H1 (cell line): Measurements from ENCODE around the gene MDFIC2. TPM values are rescaled to one million over a fixed set of nuclear protein-coding genes. Genes with fewer than 3 reads are reported as not detected.

Experiments used
- CTCF ChIA-PET: fragments of 300-600 bp; sonication (Branson Sonifier 250); formaldehyde crosslinking; loops from one replicate; lab custom pipeline; 2021; ENCODE audit not compliant: partially characterized antibody; lab: Charles Lee
- POLR2A ChIA-PET: fragments of 300-600 bp; sonication (Branson Sonifier 250); formaldehyde crosslinking; loops from one replicate; lab custom pipeline; 2021; ENCODE audit warnings: inconsistent platforms; ENCODE audit not compliant: partially characterized antibody; lab: Charles Lee
- DNase-seq, 2 experiments: peaks; one replicate each; pipeline versions ENCODE4 v3.0.0 to v3.0.0-alpha.2; 2010 to 2022; ENCODE audit warnings: low spot score in 2 of 2, low read depth in 1 of 2, mixed read lengths in 1 of 2
- FAIRE-seq: peaks from 2 replicates; lab custom pipeline; 2011; peaks lifted over from hg19 to GRCh38; lab: Jason Lieb, UNC
- H2AFZ ChIP-seq: 2 replicates; pipeline ENCODE4 v1.8.1; 2012; ENCODE audit warnings: low read length, inconsistent platforms
- H2AK5ac ChIP-seq: 2 replicates; pipeline ENCODE4 v1.6.1; 2013; ENCODE audit warnings: low read depth, low read length
- H2BK120ac ChIP-seq: replicated peaks from 2 replicates; pipeline ENCODE3; 2013; ENCODE audit warnings: low read depth, low read length, inconsistent platforms
- H2BK12ac ChIP-seq: 2 replicates; pipeline ENCODE4 v1.6.1; 2013; ENCODE audit warnings: low read depth, low read length
- H2BK15ac ChIP-seq: 2 replicates; pipeline ENCODE4 v1.6.1; 2013; ENCODE audit warnings: low read length
- H2BK20ac ChIP-seq: 2 replicates; pipeline ENCODE4 v1.6.1; 2013; ENCODE audit warnings: low read length
- H2BK5ac ChIP-seq: 2 replicates; pipeline ENCODE4 v1.6.1; 2013; ENCODE audit warnings: low read depth, low read length
- H3K14ac ChIP-seq: 2 replicates; pipeline ENCODE4 v1.6.1; 2013; ENCODE audit warnings: inconsistent platforms; ENCODE audit not compliant: insufficient read length
- H3K18ac ChIP-seq: 2 replicates; pipeline ENCODE4 v1.6.1; 2013; ENCODE audit warnings: low read length; ENCODE audit errors: extremely low read depth
- H3K23ac ChIP-seq: 2 replicates; pipeline ENCODE4 v1.6.1; 2013; ENCODE audit warnings: inconsistent platforms; ENCODE audit not compliant: insufficient read length
- H3K23me2 ChIP-seq: 2 replicates; pipeline ENCODE4 v1.6.1; 2013; ENCODE audit warnings: low read depth, low read length
- H3K27ac ChIP-seq: 2 replicates; pipeline ENCODE4 v1.6.1; 2011; ENCODE audit warnings: low read depth, low read length, inconsistent platforms
- H3K27me3 ChIP-seq, 4 experiments: replicated peaks in 1 of 4; 1 replicate in 1 of 4; 2 replicates in 3 of 4; pipeline versions ENCODE4 v1.6.1 to v1.8.1; 2011 to 2013; ENCODE audit warnings: low read length in 3 of 4, mild to moderate bottlenecking in 3 of 4, inconsistent platforms in 2 of 4, mixed read lengths in 2 of 4, moderate library complexity in 1 of 4; ENCODE audit not compliant: control insufficient read depth in 3 of 4, insufficient read depth in 3 of 4; ENCODE audit errors: extremely low read depth in 1 of 4
- H3K36me3 ChIP-seq, 4 experiments: 2 replicates each; pipeline versions ENCODE4 v1.6.1 to v1.8.1; 2011 to 2013; ENCODE audit warnings: mild to moderate bottlenecking in 4 of 4, low read length in 3 of 4, moderate library complexity in 2 of 4, control low read depth in 1 of 4, inconsistent platforms in 1 of 4; ENCODE audit not compliant: insufficient read depth in 4 of 4, control insufficient read depth in 2 of 4
- H3K4ac ChIP-seq: replicated peaks from 2 replicates; pipeline ENCODE3; 2013; ENCODE audit warnings: low read length, low read depth, mixed read lengths, inconsistent platforms; ENCODE audit not compliant: insufficient read length
- H3K4me1 ChIP-seq, 4 experiments: replicated peaks in 1 of 4; 1 replicate in 1 of 4; 2 replicates in 3 of 4; pipeline versions ENCODE4 v1.6.1 to v1.8.1; 2011 to 2013; ENCODE audit warnings: low read length in 3 of 4, inconsistent platforms in 2 of 4, mixed read lengths in 1 of 4; ENCODE audit not compliant: insufficient read depth in 4 of 4, control insufficient read depth in 3 of 4
- H3K4me2 ChIP-seq, 2 experiments: 2 replicates each; pipeline versions ENCODE4 v1.6.1 to v1.8.1; 2011 to 2013; ENCODE audit warnings: low read depth in 2 of 2, low read length in 2 of 2, control low read depth in 1 of 2, inconsistent platforms in 1 of 2, mild to moderate bottlenecking in 1 of 2; ENCODE audit not compliant: insufficient read depth in 1 of 2
- H3K4me3 ChIP-seq, 4 experiments: fragments of 200-600, 300-600 bp in 1 of 4; sonication (generic), shearing (Covaris generic), sonication (Bioruptor Twin) in 1 of 4; 2 replicates each; pipeline versions ENCODE4 v1.5.1 to v1.8.1; 2011 to 2016; ENCODE audit warnings: low read length in 4 of 4, low read depth in 3 of 4, control low read depth in 2 of 4, inconsistent platforms in 2 of 4, mild to moderate bottlenecking in 2 of 4, mixed read lengths in 1 of 4, moderate library complexity in 1 of 4; ENCODE audit not compliant: insufficient read depth in 2 of 4; ENCODE audit errors: extremely low read depth in 1 of 4
- H3K56ac ChIP-seq: replicated peaks from 2 replicates; pipeline ENCODE3; 2013; ENCODE audit warnings: low read depth, mild to moderate bottlenecking, mixed read lengths, low read length, inconsistent platforms; ENCODE audit not compliant: insufficient read length
- H3K79me1 ChIP-seq: 2 replicates; pipeline ENCODE4 v1.6.1; 2013; ENCODE audit warnings: low read depth, low read length, control low read depth
- H3K79me2 ChIP-seq, 2 experiments: 2 replicates each; pipeline versions ENCODE4 v1.6.1 to v1.8.1; 2012 to 2013; ENCODE audit warnings: low read length in 2 of 2, mild to moderate bottlenecking in 2 of 2, inconsistent platforms in 1 of 2; ENCODE audit not compliant: insufficient read depth in 2 of 2, control insufficient read depth in 1 of 2
- H3K9ac ChIP-seq, 4 experiments: replicated peaks in 1 of 4; 1 replicate in 1 of 4; 2 replicates in 3 of 4; pipeline versions ENCODE4 v1.6.1 to v1.8.1; 2011 to 2013; ENCODE audit warnings: low read depth in 3 of 4, low read length in 3 of 4, control low read depth in 2 of 4, mild to moderate bottlenecking in 2 of 4, moderate library complexity in 2 of 4, inconsistent platforms in 1 of 4; ENCODE audit errors: extremely low read depth in 1 of 4
- H3K9me3 ChIP-seq, 2 experiments: 2 replicates each; pipeline versions ENCODE4 v1.6.1 to v1.8.1; 2012 to 2013; ENCODE audit warnings: mild to moderate bottlenecking in 2 of 2, moderate library complexity in 2 of 2, control low read depth in 1 of 2, inconsistent platforms in 1 of 2, low read depth in 1 of 2, low read length in 1 of 2, mixed read lengths in 1 of 2; ENCODE audit not compliant: insufficient read depth in 2 of 2
- H4K20me1 ChIP-seq, 2 experiments: replicated peaks in 1 of 2; 2 replicates each; pipeline versions ENCODE3 to v1.8.1; 2011 to 2013; ENCODE audit warnings: inconsistent platforms in 2 of 2, low read length in 2 of 2, mild to moderate bottlenecking in 1 of 2; ENCODE audit not compliant: insufficient read depth in 2 of 2, control insufficient read depth in 1 of 2
- H4K5ac ChIP-seq: 2 replicates; pipeline ENCODE4 v1.6.1; 2013; ENCODE audit warnings: low read length, low read depth, mixed read lengths, inconsistent platforms; ENCODE audit not compliant: insufficient read length
- H4K8ac ChIP-seq: 2 replicates; pipeline ENCODE4 v1.8.0; 2013; ENCODE audit warnings: mild to moderate bottlenecking, moderate library complexity, low read length, inconsistent platforms; ENCODE audit not compliant: insufficient read depth; ENCODE audit errors: extremely low read depth
- H4K91ac ChIP-seq: replicated peaks from 2 replicates; pipeline ENCODE3; 2013; ENCODE audit warnings: low read length, mixed read lengths, inconsistent platforms; ENCODE audit not compliant: insufficient read length
- BCL11A ChIP-seq, 2 experiments: IDR thresholded peaks; one replicate each; pipeline ENCODE4 v1.6.1; 2011; ENCODE audit warnings: low read depth in 2 of 2, low read length in 2 of 2, mild to moderate bottlenecking in 2 of 2
- CTCF ChIP-seq, 3 experiments: IDR thresholded peaks; 1 replicate in 2 of 3; 2 replicates in 1 of 3; pipeline versions ENCODE4 v1.5.1 to v1.6.1; 2011; ENCODE audit warnings: low read length in 3 of 3, mild to moderate bottlenecking in 3 of 3, inconsistent platforms in 2 of 3, low read depth in 1 of 3, moderate library complexity in 1 of 3; ENCODE audit not compliant: insufficient read depth in 1 of 3; ENCODE audit errors: control extremely low read depth in 1 of 3
- EP300 ChIP-seq, 2 experiments: IDR thresholded peaks; 1 replicate in 1 of 2; 2 replicates in 1 of 2; pipeline ENCODE4 v1.6.1; 2011 to 2012; ENCODE audit warnings: low read depth in 2 of 2, low read length in 2 of 2, mild to moderate bottlenecking in 2 of 2, borderline replicate concordance in 1 of 2, inconsistent platforms in 1 of 2, moderate library complexity in 1 of 2
- EZH2 ChIP-seq: fragments of 200-600 bp; sonication (generic); IDR thresholded peaks from 2 replicates; pipeline ENCODE4 v1.7.1; 2012; ENCODE audit warnings: low read depth, mild to moderate bottlenecking, moderate library complexity, low read length, inconsistent platforms; ENCODE audit not compliant: severe bottlenecking
- GTF2F1 ChIP-seq: IDR thresholded peaks from 2 replicates; pipeline ENCODE4 v1.6.1; 2012; ENCODE audit warnings: low read depth, low read length, improper control_type of control experiment, borderline replicate concordance
- POLR2AphosphoS5 ChIP-seq: IDR thresholded peaks from 2 replicates; pipeline ENCODE4 v1.6.1; 2011; ENCODE audit warnings: low read depth, low read length
- RBBP5 ChIP-seq: IDR thresholded peaks from 2 replicates; pipeline ENCODE4 v1.7.1; 2012; ENCODE audit warnings: low read depth, mild to moderate bottlenecking, inconsistent platforms, low read length, moderate library complexity, borderline replicate concordance
- SIRT6 ChIP-seq: IDR thresholded peaks from one replicate; pipeline ENCODE4 v1.7.1; 2012; ENCODE audit warnings: low read length, inconsistent platforms
- SP1 ChIP-seq: IDR thresholded peaks from 2 replicates; pipeline ENCODE4 v1.6.1; 2011; ENCODE audit warnings: low read depth, low read length
- WGBS, 2 experiments: shearing (Covaris generic) in 1 of 2; methylation state at CpG; one replicate each; pipeline versions ENCODE4 v1.1.6 to v1.1.7; 2013 to 2015; ENCODE audit warnings: low lambda C conversion rate in 2 of 2, mixed read lengths in 2 of 2, inconsistent platforms in 1 of 2, low coverage in 1 of 2, missing lambda C conversion rate in 1 of 2; ENCODE audit not compliant: insufficient replicate concordance in 2 of 2, insufficient coverage in 1 of 2, insufficient read length in 1 of 2; ENCODE audit errors: extremely low coverage in 1 of 2, missing lambda C conversion rate in 1 of 2; 5-methylcytosine and 5-hydroxymethylcytosine counted together
- polyA plus RNA-seq, 7 experiments: library from polyadenylated mRNA; depleted of rRNA in 3 of 7; stranded (reverse) in 5 of 7; unstranded in 2 of 7; fragments of >200 nt in 5 of 7; fragments of 200-250 nt in 2 of 7; gene quantifications; 1 replicate in 5 of 7; 2 replicates in 1 of 7; 4 replicates in 1 of 7; pipeline versions ENCODE4 v1.2.1 to v1.2.3, GENCODE V29; 2011 to 2013; ENCODE audit warnings: missing spikeins in 2 of 7, mixed read lengths in 2 of 7
- total RNA-seq: library from RNA; stranded (reverse); fragmentation: NEBNext Ultra II Directional; extraction: Animal tissue kit (Norgen Biotek cat#: 25700); gene quantifications from 2 replicates; pipeline ENCODE4 v1.2.1, GENCODE V29; 2021
- TF ChIP-seq, protein P1 (sequence below): IDR thresholded peaks from 2 replicates; pipeline ENCODE4 v1.6.1; 2012; ENCODE audit warnings: inconsistent platforms

The MDFIC2 gene
- total and polyA plus RNA-seq, 2 of the 8 experiments (the other 6 are each of a cell fraction or from before 2014, with no cell fraction given) = not detected

GRCh38 chr3:70358978-70359580 lies 46.6 kb upstream of the MDFIC2 start:
- H3K23ac ChIP-seq = no peak overlapping the region
- no peaks in the 10 kb centered on the region for H3K79me2 ChIP-seq
- no peak overlapping the region for H2AK5ac ChIP-seq
- H3K27me3 ChIP-seq = no peaks in the 10 kb centered on the region
- CTCF ChIA-PET = interaction anchor here (0.5 to 4.4 kb wide), 25 partner anchors 11 to 417 kb away, joined by 3 to 26 read pairs (median 5); partner anchors contain the start of gene MDFIC2
- POLR2A ChIA-PET = no interaction called here
- no peak overlapping the region for H3K56ac ChIP-seq
- H3K9ac ChIP-seq = no peak overlapping the region
- H2BK120ac ChIP-seq = no peak overlapping the region
- DNase-seq (no peak), FAIRE-seq (peak; percentile 80)
- H2BK20ac ChIP-seq = no peak overlapping the region
- H3K4me2 ChIP-seq = no peak overlapping the region
- no peak overlapping the region for H4K8ac ChIP-seq
- H2AFZ ChIP-seq = no peak overlapping the region
- H3K23me2 ChIP-seq = no peaks in the 10 kb centered on the region
- no peak overlapping the region for H3K4me3 ChIP-seq
- no peak overlapping the region for H2BK12ac ChIP-seq
- no peak overlapping the region for H3K14ac ChIP-seq
- no peak overlapping the region for H4K91ac ChIP-seq
- H4K20me1 ChIP-seq = no peaks in the 10 kb centered on the region
- H3K9me3 ChIP-seq = no peaks in the 10 kb centered on the region
- no peak overlapping the region for H2BK15ac ChIP-seq
- no peaks in the 10 kb centered on the region for H3K79me1 ChIP-seq
- H3K18ac ChIP-seq = no peak overlapping the region
- no peaks in the 10 kb centered on the region for H3K4me1 ChIP-seq
- H4K5ac ChIP-seq = no peak overlapping the region
- no peak overlapping the region for H3K27ac ChIP-seq
- H3K4ac ChIP-seq = no peak overlapping the region
- H2BK5ac ChIP-seq = no peak overlapping the region
- H3K36me3 ChIP-seq = no peaks in the 10 kb centered on the region
- WGBS, 2 experiments = 69% methylated on average over 3 of the region's 3 CpGs; no CpG with 5 or more reads in 1 of the 2 experiments
- TF ChIP-seq GTF2F1 = no peak
- TF ChIP-seq EZH2 = no peak
- TF ChIP-seq SP1 = no peak
- TF ChIP-seq POLR2AphosphoS5 = no peak
- no peak for TF ChIP-seq SIRT6
- no peak for TF ChIP-seq EP300 (IDR thresholded peaks at IDR 0.05; ENCODE audit: borderline replicate concordance in 1 of 2, low read depth in 2 of 2, low read length in 2 of 2)
- no peak for TF ChIP-seq RBBP5
- TF ChIP-seq, protein P1, sequence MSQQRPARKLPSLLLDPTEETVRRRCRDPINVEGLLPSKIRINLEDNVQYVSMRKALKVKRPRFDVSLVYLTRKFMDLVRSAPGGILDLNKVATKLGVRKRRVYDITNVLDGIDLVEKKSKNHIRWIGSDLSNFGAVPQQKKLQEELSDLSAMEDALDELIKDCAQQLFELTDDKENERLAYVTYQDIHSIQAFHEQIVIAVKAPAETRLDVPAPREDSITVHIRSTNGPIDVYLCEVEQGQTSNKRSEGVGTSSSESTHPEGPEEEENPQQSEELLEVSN = no peak
- TF ChIP-seq BCL11A (IDR thresholded peaks at IDR 0.05; ENCODE audit: low read depth in 2 of 2, low read length in 2 of 2) = no peak
- TF ChIP-seq CTCF (IDR thresholded peaks at IDR 0.05; ENCODE audit: control extremely low read depth in 1 of 3, insufficient read depth in 1 of 3, low read depth in 1 of 3, low read length in 3 of 3) = peak in 2 of 3 experiments; percentile 39 to 65; a peak in 2 of 4 replicates
